Measurements from ENCODE around the gene MINDY3. TPM values are rescaled to one million over a fixed set of nuclear protein-coding genes. Genes with fewer than 3 reads are reported as not detected.

The MINDY3 gene
- total RNA-seq, 1 experiment from 2014 or later = 11.3 TPM

GRCh38 chr10:15879663-15880062 lies 19.4 kb upstream of the MINDY3 start:
- Mint-ChIP-seq H3K9me3 (peaks cover 23% of the 10 kb centered on the region), H3K36me3 (peaks cover 2% of the 10 kb centered on the region; the same call in 1 of the 2 replicates), H3K4me1 (peaks cover 12% of the 10 kb centered on the region), H3K27me3 (ENCODE audit: low read depth) (peaks cover 24% of the 10 kb centered on the region), H3K27ac (no peak overlapping the region), H3K4me3 (no peak overlapping the region)
- TF ChIP-seq JUN (CRISPR knock-in tag; IDR thresholded peaks at IDR 0.05) = no peak
- TF ChIP-seq SOX15 (CRISPR knock-in tag; IDR thresholded peaks at IDR 0.05) = no peak
- TF ChIP-seq ZNF671 (CRISPR knock-in tag; IDR thresholded peaks at IDR 0.05) = no peak
- TF ChIP-seq SMAD4 (CRISPR knock-in tag; IDR thresholded peaks at IDR 0.05) = no peak
- no peak for TF ChIP-seq CTCF (IDR thresholded peaks at IDR 0.05)
- TF ChIP-seq, protein P1, sequence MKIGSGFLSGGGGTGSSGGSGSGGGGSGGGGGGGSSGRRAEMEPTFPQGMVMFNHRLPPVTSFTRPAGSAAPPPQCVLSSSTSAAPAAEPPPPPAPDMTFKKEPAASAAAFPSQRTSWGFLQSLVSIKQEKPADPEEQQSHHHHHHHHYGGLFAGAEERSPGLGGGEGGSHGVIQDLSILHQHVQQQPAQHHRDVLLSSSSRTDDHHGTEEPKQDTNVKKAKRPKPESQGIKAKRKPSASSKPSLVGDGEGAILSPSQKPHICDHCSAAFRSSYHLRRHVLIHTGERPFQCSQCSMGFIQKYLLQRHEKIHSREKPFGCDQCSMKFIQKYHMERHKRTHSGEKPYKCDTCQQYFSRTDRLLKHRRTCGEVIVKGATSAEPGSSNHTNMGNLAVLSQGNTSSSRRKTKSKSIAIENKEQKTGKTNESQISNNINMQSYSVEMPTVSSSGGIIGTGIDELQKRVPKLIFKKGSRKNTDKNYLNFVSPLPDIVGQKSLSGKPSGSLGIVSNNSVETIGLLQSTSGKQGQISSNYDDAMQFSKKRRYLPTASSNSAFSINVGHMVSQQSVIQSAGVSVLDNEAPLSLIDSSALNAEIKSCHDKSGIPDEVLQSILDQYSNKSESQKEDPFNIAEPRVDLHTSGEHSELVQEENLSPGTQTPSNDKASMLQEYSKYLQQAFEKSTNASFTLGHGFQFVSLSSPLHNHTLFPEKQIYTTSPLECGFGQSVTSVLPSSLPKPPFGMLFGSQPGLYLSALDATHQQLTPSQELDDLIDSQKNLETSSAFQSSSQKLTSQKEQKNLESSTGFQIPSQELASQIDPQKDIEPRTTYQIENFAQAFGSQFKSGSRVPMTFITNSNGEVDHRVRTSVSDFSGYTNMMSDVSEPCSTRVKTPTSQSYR (CRISPR knock-in tag; IDR thresholded peaks at IDR 0.05) = no peak
- TF ChIP-seq, protein P2, sequence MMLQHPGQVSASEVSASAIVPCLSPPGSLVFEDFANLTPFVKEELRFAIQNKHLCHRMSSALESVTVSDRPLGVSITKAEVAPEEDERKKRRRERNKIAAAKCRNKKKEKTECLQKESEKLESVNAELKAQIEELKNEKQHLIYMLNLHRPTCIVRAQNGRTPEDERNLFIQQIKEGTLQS (CRISPR knock-in tag; conservative IDR thresholded peaks at IDR 0.05) = no peak
- no peak for TF ChIP-seq OVOL2 (CRISPR knock-in tag; IDR thresholded peaks at IDR 0.05; ENCODE audit: borderline replicate concordance)
- TF ChIP-seq ZSCAN18 (CRISPR knock-in tag; IDR thresholded peaks at IDR 0.05) = no peak
- no peak for TF ChIP-seq FOXK1 (CRISPR knock-in tag; IDR thresholded peaks at IDR 0.05)
- no peak for TF ChIP-seq HMGA2 (CRISPR knock-in tag; IDR thresholded peaks at IDR 0.05)
- no peak for TF ChIP-seq NR1H2 (CRISPR knock-in tag; IDR thresholded peaks at IDR 0.05)
- TF ChIP-seq, protein P3, sequence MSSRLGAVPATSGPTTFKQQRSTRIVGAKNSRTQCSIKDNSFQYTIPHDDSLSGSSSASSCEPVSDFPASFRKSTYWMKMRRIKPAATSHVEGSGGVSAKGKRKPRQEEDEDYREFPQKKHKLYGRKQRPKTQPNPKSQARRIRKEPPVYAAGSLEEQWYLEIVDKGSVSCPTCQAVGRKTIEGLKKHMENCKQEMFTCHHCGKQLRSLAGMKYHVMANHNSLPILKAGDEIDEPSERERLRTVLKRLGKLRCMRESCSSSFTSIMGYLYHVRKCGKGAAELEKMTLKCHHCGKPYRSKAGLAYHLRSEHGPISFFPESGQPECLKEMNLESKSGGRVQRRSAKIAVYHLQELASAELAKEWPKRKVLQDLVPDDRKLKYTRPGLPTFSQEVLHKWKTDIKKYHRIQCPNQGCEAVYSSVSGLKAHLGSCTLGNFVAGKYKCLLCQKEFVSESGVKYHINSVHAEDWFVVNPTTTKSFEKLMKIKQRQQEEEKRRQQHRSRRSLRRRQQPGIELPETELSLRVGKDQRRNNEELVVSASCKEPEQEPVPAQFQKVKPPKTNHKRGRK (CRISPR knock-in tag; IDR thresholded peaks at IDR 0.05; ENCODE audit: borderline replicate concordance) = no peak
- TF ChIP-seq, protein P4, sequence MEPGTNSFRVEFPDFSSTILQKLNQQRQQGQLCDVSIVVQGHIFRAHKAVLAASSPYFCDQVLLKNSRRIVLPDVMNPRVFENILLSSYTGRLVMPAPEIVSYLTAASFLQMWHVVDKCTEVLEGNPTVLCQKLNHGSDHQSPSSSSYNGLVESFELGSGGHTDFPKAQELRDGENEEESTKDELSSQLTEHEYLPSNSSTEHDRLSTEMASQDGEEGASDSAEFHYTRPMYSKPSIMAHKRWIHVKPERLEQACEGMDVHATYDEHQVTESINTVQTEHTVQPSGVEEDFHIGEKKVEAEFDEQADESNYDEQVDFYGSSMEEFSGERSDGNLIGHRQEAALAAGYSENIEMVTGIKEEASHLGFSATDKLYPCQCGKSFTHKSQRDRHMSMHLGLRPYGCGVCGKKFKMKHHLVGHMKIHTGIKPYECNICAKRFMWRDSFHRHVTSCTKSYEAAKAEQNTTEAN (CRISPR knock-in tag; IDR thresholded peaks at IDR 0.05) = no peak
- no peak for TF ChIP-seq ZNF263 (CRISPR knock-in tag; IDR thresholded peaks at IDR 0.05; ENCODE audit: low read depth)
- TF ChIP-seq, protein P5, sequence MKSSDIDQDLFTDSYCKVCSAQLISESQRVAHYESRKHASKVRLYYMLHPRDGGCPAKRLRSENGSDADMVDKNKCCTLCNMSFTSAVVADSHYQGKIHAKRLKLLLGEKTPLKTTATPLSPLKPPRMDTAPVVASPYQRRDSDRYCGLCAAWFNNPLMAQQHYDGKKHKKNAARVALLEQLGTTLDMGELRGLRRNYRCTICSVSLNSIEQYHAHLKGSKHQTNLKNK (CRISPR knock-in tag; IDR thresholded peaks at IDR 0.05) = no peak
- TF ChIP-seq ZNF317 (CRISPR knock-in tag; IDR thresholded peaks at IDR 0.05; ENCODE audit: borderline replicate concordance, low read depth) = no peak
- no peak for TF ChIP-seq ZNF138 (CRISPR knock-in tag; conservative IDR thresholded peaks at IDR 0.05)
- TF ChIP-seq CBFB (CRISPR knock-in tag; IDR thresholded peaks at IDR 0.05; ENCODE audit: low read depth) = no peak
- TF ChIP-seq, protein P6, sequence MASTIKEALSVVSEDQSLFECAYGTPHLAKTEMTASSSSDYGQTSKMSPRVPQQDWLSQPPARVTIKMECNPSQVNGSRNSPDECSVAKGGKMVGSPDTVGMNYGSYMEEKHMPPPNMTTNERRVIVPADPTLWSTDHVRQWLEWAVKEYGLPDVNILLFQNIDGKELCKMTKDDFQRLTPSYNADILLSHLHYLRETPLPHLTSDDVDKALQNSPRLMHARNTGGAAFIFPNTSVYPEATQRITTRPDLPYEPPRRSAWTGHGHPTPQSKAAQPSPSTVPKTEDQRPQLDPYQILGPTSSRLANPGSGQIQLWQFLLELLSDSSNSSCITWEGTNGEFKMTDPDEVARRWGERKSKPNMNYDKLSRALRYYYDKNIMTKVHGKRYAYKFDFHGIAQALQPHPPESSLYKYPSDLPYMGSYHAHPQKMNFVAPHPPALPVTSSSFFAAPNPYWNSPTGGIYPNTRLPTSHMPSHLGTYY (CRISPR knock-in tag; IDR thresholded peaks at IDR 0.05) = no peak
- POLR2A ChIA-PET = no interaction called here
- CTCF ChIA-PET = interaction anchor here (0.5 to 2.2 kb wide), 5 partner anchors 17 to 1369 kb away, joined by 3 to 9 read pairs (median 4); no protein-coding TSS in a partner anchor
- ATAC-seq (no peak), DNase-seq (ENCODE audit: low spot score) (no peak)

Measured in WTC11 (cell line).